PC-9 (cell line): ENCODE data around the gene HSPA14. TPM values are rescaled to one million over a fixed set of nuclear protein-coding genes. Genes with fewer than 3 reads are reported as not detected.

Source experiments
- BruUV-seq: library from RNA; stranded (reverse); fragments of 400-500 nt; replicated peaks from 2 replicates; lab custom pipeline; 2021; lab: Mats Ljungman, UMichigan
- CTCF ChIA-PET: fragments of 300-600 bp; sonication (Branson Sonifier 250); formaldehyde crosslinking; loops from one replicate; lab custom pipeline; 2022; ENCODE audit warnings: antibody characterized with exemption; lab: Charles Lee
- POLR2A ChIA-PET: fragments of 300-600 bp; sonication (Branson Sonifier 250); formaldehyde crosslinking; loops from one replicate; lab custom pipeline; 2022; ENCODE audit warnings: antibody characterized with exemption; ENCODE audit not compliant: unreplicated experiment; lab: Charles Lee
- DNase-seq, 2 experiments: peaks; one replicate each; pipeline versions ENCODE4 v3.0.0 to v3.0.0-alpha.2; 2015 to 2022; ENCODE audit warnings: mixed read lengths in 1 of 2
- H2AFZ ChIP-seq: fragments of 200-600 bp; sonication (generic); 2 replicates; pipeline ENCODE4 v1.8.1; 2017; ENCODE audit warnings: antibody characterized with exemption
- H3F3A ChIP-seq: fragments of 200-600 bp; sonication (generic); 2 replicates; pipeline ENCODE4 v1.8.1; 2017; ENCODE audit warnings: antibody characterized with exemption, mild to moderate bottlenecking, low read depth; ENCODE audit not compliant: insufficient read depth
- H3K27ac ChIP-seq: fragments of 200-600 bp; sonication (generic); 2 replicates; pipeline ENCODE4 v1.6.1; 2016; ENCODE audit warnings: mixed run types
- H3K27me3 ChIP-seq: fragments of 200-600 bp; sonication (generic); 2 replicates; pipeline ENCODE4 v1.6.1; 2016; ENCODE audit warnings: low read depth, mixed run types; ENCODE audit not compliant: insufficient read depth
- H3K36me3 ChIP-seq: fragments of 200-600 bp; sonication (generic); 2 replicates; pipeline ENCODE4 v1.6.1; 2016; ENCODE audit warnings: low read depth, mixed run types
- H3K4me1 ChIP-seq: fragments of 200-600 bp; sonication (generic); replicated peaks from 2 replicates; pipeline ENCODE4 v1.6.1; 2016; ENCODE audit warnings: mixed run types; ENCODE audit not compliant: insufficient read depth
- H3K4me2 ChIP-seq: fragments of 200-600 bp; sonication (generic); 2 replicates; pipeline ENCODE4 v1.6.1; 2017; ENCODE audit warnings: mixed run types
- H3K4me3 ChIP-seq: fragments of 200-600 bp; sonication (generic); 2 replicates; pipeline ENCODE4 v1.6.1; 2016; ENCODE audit warnings: mixed run types
- H3K79me2 ChIP-seq: fragments of 200-600 bp; sonication (generic); 2 replicates; pipeline ENCODE4 v1.6.1; 2017; ENCODE audit warnings: low read depth, mixed run types
- H3K9me2 ChIP-seq: fragments of 200-600 bp; sonication (generic); 2 replicates; pipeline ENCODE4 v1.8.1; 2017; ENCODE audit warnings: mild to moderate bottlenecking; ENCODE audit not compliant: insufficient read depth
- H3K9me3 ChIP-seq: fragments of 200-600 bp; sonication (generic); 2 replicates; pipeline ENCODE4 v1.8.1; 2016; ENCODE audit warnings: low read depth; ENCODE audit not compliant: insufficient read depth
- H4K20me1 ChIP-seq: fragments of 200-600 bp; sonication (generic); 2 replicates; pipeline ENCODE4 v1.8.1; 2017; ENCODE audit not compliant: insufficient read depth
- CTCF ChIP-seq: fragments of 200-600 bp; sonication (generic); conservative IDR thresholded peaks from 2 replicates; pipeline ENCODE4 v1.6.1; 2017; ENCODE audit warnings: mixed run types, antibody characterized with exemption, mild to moderate bottlenecking, moderate library complexity
- EZH2 ChIP-seq: fragments of 200-600 bp; sonication (generic); IDR thresholded peaks from 2 replicates; pipeline ENCODE4 v1.8.0; 2017; ENCODE audit warnings: antibody characterized with exemption, low read depth
- intact Hi-C: fragments of 100-400 bp; cut with micrococcal nuclease; formaldehyde crosslinking; loops from one replicate; pipeline ENCODE4 v1.10.0; 2022; ENCODE audit not compliant: unreplicated experiment
- total RNA-seq: library from RNA; stranded (reverse); gene quantifications from 2 replicates; pipeline ENCODE4 v1.2.3, GENCODE V29; 2021

The HSPA14 gene
- total RNA-seq, 1 experiment from 2014 or later: 23.1 TPM

GRCh38 chr10:14839305-14839695 is 1.2 kb downstream of the HSPA14 start:
- POLR2A ChIA-PET: interaction anchor here (0.6 kb wide), 1 partner anchor 250 kb away, joined by 7 read pairs; no protein-coding TSS in a partner anchor
- CTCF ChIA-PET: no interaction called here

GRCh38 chr10:14840178-14840577 is 2.1 kb downstream of the HSPA14 start:
- peaks cover 8% of the 10 kb centered on the region; the same call in 1 of the 2 replicates for H3K36me3 ChIP-seq
- POLR2A ChIA-PET: no interaction called here
- peaks cover 14% of the 10 kb centered on the region for H3K4me1 ChIP-seq
- no peak overlapping the region for H3K4me3 ChIP-seq
- no peak overlapping the region for H2AFZ ChIP-seq
- no peak overlapping the region for H3K27ac ChIP-seq
- no TSS peak for BruUV-seq
- no peaks in the 10 kb centered on the region for H4K20me1 ChIP-seq
- CTCF ChIA-PET: no interaction called here
- H3K27me3 ChIP-seq: no peaks in the 10 kb centered on the region
- TF ChIP-seq EZH2 (no peak), CTCF (no peak)
- no peaks in the 10 kb centered on the region for H3K9me3 ChIP-seq
- H3K79me2 ChIP-seq: peaks cover 39% of the 10 kb centered on the region
- H3K4me2 ChIP-seq: no peak overlapping the region
- H3F3A ChIP-seq: no peaks in the 10 kb centered on the region
- DNase-seq: no peak
- H3K9me2 ChIP-seq: no peaks in the 10 kb centered on the region
- intact Hi-C loops: no loop called here

More at GRCh38 chr10:14839305-14839695, 1.2 kb downstream of the HSPA14 start:
- peaks cover 8% of the 10 kb centered on the region; the same call in 1 of the 2 replicates for H3K36me3 ChIP-seq
- H3K4me2 ChIP-seq: peak overlapping the region; percentile 82
- H3K79me2 ChIP-seq: peaks cover 39% of the 10 kb centered on the region
- TF ChIP-seq EZH2: no peak
- TF ChIP-seq CTCF: no peak
- H3K9me2 ChIP-seq: no peaks in the 10 kb centered on the region
- DNase-seq: no peak
- H3K4me1 ChIP-seq: peaks cover 14% of the 10 kb centered on the region
- H2AFZ ChIP-seq: peak overlapping the region; percentile 86
- TSS peak; percentile 13 for BruUV-seq
- peak overlapping the region; percentile 54; the same call in 1 of the 2 replicates for H3K27ac ChIP-seq
- H3K4me3 ChIP-seq: peak overlapping the region; percentile 80
- H3F3A ChIP-seq: no peaks in the 10 kb centered on the region
- H3K9me3 ChIP-seq: no peaks in the 10 kb centered on the region
- H3K27me3 ChIP-seq: no peaks in the 10 kb centered on the region
- no peaks in the 10 kb centered on the region for H4K20me1 ChIP-seq
- intact Hi-C loops: loop anchor here (1.0 to 5.0 kb wide), 6 partner anchors 39 to 342 kb away; partner anchors contain the start of genes RPP38 and SUV39H2

GRCh38 chr10:14843327-14843988 is 5.4 kb downstream of the HSPA14 start:
- BruUV-seq: no TSS peak

More at GRCh38 chr10:14843327-14843988, 5.4 kb downstream of the HSPA14 start:
- TF ChIP-seq CTCF (no peak), EZH2 (no peak)
- Histone ChIP-seq H3K4me2 (no peak overlapping the region), H2AFZ (no peak overlapping the region), H3K27me3 (no peaks in the 10 kb centered on the region), H3F3A (no peaks in the 10 kb centered on the region), H4K20me1 (no peaks in the 10 kb centered on the region), H3K4me3 (no peak overlapping the region), H3K27ac (no peak overlapping the region), H3K4me1 (peaks cover 4% of the 10 kb centered on the region; the same call in 1 of the 2 replicates), H3K36me3 (peaks cover 8% of the 10 kb centered on the region), H3K79me2 (peaks cover 31% of the 10 kb centered on the region), H3K9me3 (no peaks in the 10 kb centered on the region), H3K9me2 (no peaks in the 10 kb centered on the region)
- ChIA-PET CTCF (no interaction called here), POLR2A (interaction anchor here (0.7 kb wide), 1 partner anchor 904 kb away, joined by 3 read pairs; no protein-coding TSS in a partner anchor)
- intact Hi-C loops: no loop called here
- DNase-seq: no peak
